ENCODE results near the gene YY1AP1. TPM values are rescaled to one million over a fixed set of nuclear protein-coding genes. Genes with fewer than 3 reads are reported as not detected.

The YY1AP1 gene
- polyA plus RNA-seq, 2 of the 4 experiments (the other 2 are of a cell fraction), result 34.2 to 91.5 TPM

DNA sequence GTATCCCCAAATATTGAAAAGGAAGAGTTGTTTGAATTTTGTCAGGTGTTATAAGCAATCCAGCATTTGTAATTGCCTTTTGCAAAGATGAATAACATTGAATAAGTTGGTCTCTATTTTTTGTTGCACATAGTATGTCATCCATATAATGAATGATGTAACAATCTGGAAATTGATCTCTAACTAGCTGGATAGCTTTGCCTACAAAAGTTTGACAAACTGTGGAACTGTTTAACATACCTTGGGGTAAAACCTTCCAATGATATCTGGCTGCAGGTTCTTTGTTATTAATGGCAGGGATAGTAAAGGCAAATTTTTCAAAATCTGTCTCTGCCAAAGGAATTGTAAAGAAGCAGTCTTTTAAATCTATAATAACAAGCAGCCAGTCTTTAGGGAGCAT, 8.0 kb upstream of the YY1AP1 start (continued):
- TF ChIP-seq, protein P1, sequence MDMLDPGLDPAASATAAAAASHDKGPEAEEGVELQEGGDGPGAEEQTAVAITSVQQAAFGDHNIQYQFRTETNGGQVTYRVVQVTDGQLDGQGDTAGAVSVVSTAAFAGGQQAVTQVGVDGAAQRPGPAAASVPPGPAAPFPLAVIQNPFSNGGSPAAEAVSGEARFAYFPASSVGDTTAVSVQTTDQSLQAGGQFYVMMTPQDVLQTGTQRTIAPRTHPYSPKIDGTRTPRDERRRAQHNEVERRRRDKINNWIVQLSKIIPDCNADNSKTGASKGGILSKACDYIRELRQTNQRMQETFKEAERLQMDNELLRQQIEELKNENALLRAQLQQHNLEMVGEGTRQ (IDR thresholded peaks at IDR 0.05), result no peak
- TF ChIP-seq EHF (CRISPR knock-in tag; IDR thresholded peaks at IDR 0.05), result no peak
- no peak for TF ChIP-seq POLR2A (IDR thresholded peaks at IDR 0.05; ENCODE audit: low read length)
- TF ChIP-seq, protein P2, sequence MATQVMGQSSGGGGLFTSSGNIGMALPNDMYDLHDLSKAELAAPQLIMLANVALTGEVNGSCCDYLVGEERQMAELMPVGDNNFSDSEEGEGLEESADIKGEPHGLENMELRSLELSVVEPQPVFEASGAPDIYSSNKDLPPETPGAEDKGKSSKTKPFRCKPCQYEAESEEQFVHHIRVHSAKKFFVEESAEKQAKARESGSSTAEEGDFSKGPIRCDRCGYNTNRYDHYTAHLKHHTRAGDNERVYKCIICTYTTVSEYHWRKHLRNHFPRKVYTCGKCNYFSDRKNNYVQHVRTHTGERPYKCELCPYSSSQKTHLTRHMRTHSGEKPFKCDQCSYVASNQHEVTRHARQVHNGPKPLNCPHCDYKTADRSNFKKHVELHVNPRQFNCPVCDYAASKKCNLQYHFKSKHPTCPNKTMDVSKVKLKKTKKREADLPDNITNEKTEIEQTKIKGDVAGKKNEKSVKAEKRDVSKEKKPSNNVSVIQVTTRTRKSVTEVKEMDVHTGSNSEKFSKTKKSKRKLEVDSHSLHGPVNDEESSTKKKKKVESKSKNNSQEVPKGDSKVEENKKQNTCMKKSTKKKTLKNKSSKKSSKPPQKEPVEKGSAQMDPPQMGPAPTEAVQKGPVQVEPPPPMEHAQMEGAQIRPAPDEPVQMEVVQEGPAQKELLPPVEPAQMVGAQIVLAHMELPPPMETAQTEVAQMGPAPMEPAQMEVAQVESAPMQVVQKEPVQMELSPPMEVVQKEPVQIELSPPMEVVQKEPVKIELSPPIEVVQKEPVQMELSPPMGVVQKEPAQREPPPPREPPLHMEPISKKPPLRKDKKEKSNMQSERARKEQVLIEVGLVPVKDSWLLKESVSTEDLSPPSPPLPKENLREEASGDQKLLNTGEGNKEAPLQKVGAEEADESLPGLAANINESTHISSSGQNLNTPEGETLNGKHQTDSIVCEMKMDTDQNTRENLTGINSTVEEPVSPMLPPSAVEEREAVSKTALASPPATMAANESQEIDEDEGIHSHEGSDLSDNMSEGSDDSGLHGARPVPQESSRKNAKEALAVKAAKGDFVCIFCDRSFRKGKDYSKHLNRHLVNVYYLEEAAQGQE (IDR thresholded peaks at IDR 0.05), result no peak
- no peak for TF ChIP-seq HOXA7 (CRISPR knock-in tag; IDR thresholded peaks at IDR 0.05)

DNA sequence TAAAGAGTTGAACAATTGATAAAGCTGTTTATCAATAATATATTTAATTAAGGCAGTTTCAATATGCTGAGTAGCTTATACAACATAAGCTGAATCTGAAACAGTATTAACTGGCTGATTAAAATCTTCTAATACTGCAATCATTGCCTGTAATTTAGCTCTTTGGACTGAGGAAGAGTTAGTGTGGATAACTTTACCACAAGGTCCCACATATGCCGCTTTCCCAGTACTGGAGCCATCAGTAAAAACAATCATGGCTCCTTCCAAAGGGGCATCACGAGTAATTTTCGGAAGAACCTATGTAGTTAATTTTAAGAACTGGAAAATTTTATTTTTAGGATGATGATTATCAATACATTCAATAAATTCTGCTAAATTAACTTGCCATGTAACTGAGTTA, 7.0 kb upstream of the YY1AP1 start:
- TF ChIP-seq HOXA7 (CRISPR knock-in tag; IDR thresholded peaks at IDR 0.05), result no peak
- TF ChIP-seq RNF2 (IDR thresholded peaks at IDR 0.05; ENCODE audit: borderline replicate concordance, low read depth), result no peak
- TF ChIP-seq HEYL (CRISPR knock-in tag; IDR thresholded peaks at IDR 0.05), result no peak
- no peak for TF ChIP-seq SMC3 (IDR thresholded peaks at IDR 0.05)
- no peak for TF ChIP-seq CEBPB (IDR thresholded peaks at IDR 0.05)
- no peak for TF ChIP-seq CHD4 (IDR thresholded peaks at IDR 0.05; ENCODE audit: borderline replicate concordance)
- no peak for TF ChIP-seq TFCP2L1 (CRISPR knock-in tag; IDR thresholded peaks at IDR 0.05)
- TF ChIP-seq, protein P3, sequence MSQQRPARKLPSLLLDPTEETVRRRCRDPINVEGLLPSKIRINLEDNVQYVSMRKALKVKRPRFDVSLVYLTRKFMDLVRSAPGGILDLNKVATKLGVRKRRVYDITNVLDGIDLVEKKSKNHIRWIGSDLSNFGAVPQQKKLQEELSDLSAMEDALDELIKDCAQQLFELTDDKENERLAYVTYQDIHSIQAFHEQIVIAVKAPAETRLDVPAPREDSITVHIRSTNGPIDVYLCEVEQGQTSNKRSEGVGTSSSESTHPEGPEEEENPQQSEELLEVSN (IDR thresholded peaks at IDR 0.05; ENCODE audit: borderline replicate concordance, low read depth), result no peak
- TF ChIP-seq POLR2A (IDR thresholded peaks at IDR 0.05; ENCODE audit: low read length), result no peak
- no peak for TF ChIP-seq TP53 (CRISPR knock-in tag; IDR thresholded peaks at IDR 0.05)
- TF ChIP-seq NFE2L2 (conservative IDR thresholded peaks at IDR 0.05; ENCODE audit: low read length), result no peak
- TF ChIP-seq JUN (IDR thresholded peaks at IDR 0.05), result no peak
- TF ChIP-seq EHF (CRISPR knock-in tag; IDR thresholded peaks at IDR 0.05), result no peak
- TF ChIP-seq MAFK (IDR thresholded peaks at IDR 0.05; ENCODE audit: partially characterized antibody), result no peak
- H3K27ac ChIP-seq, result no peak overlapping the region
- no peak overlapping the region for H3K4me3 ChIP-seq
- peaks cover 17% of the 10 kb centered on the region; the same call in 2 of the 3 replicates for H3K4me1 ChIP-seq
- H3K4me2 ChIP-seq, result no peak overlapping the region
- CTCF ChIA-PET, result no interaction called here
- H3K9me3 ChIP-seq, result no peaks in the 10 kb centered on the region
- ATAC-seq (no peak), FAIRE-seq (no peak), DNase-seq (ENCODE audit: low read depth in 1 of 2, low spot score in 1 of 2) (no peak)
- 92% methylated on average over 3 of the region's 3 CpGs for WGBS (ENCODE audit: missing lambda C conversion rate)
- POLR2A ChIA-PET, result no interaction called here

DNA sequence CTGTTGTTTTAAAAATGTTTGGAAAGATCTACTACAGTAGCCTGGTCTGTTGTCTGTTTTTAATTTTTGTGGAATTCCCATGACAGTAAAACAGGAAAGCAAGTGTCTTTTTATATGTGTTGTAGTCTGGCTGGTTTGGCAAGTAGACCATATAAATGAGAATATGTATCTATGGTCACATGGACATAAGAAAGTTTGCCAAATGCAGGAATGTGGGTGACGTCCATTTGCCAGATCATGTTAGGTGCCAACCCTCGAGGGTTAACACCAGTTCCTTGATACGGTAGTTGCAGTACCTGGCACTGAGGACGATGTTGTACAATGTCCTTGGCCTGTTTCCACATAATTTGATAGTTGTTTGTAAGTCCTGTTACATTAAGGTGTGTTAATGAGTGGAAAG, 6.5 kb upstream of the YY1AP1 start:
- POLR2A ChIA-PET, result no interaction called here
- WGBS (ENCODE audit: missing lambda C conversion rate), result 78% methylated on average over 4 of the region's 4 CpGs
- Histone ChIP-seq H3K9me3 (no peaks in the 10 kb centered on the region), H3K4me1 (peaks cover 22% of the 10 kb centered on the region; the same call in 2 of the 3 replicates), H3K4me2 (no peak overlapping the region), H3K27ac (no peak overlapping the region), H3K4me3 (no peak overlapping the region)
- FAIRE-seq (no peak), ATAC-seq (no peak), DNase-seq (ENCODE audit: low read depth in 1 of 2, low spot score in 1 of 2) (no peak)
- TF ChIP-seq ESRRA (IDR thresholded peaks at IDR 0.05; ENCODE audit: borderline replicate concordance, low read length) (no peak), KDM1A (IDR thresholded peaks at IDR 0.05; ENCODE audit: low read depth) (no peak), NPAS2 (CRISPR knock-in tag; IDR thresholded peaks at IDR 0.05; ENCODE audit: borderline replicate concordance) (no peak), EHF (CRISPR knock-in tag; IDR thresholded peaks at IDR 0.05) (no peak), CBX8 (IDR thresholded peaks at IDR 0.05) (no peak), ZC3H11A (IDR thresholded peaks at IDR 0.05) (no peak), HOXA7 (CRISPR knock-in tag; IDR thresholded peaks at IDR 0.05) (no peak), MAZ (IDR thresholded peaks at IDR 0.05; ENCODE audit: borderline replicate concordance, low read depth, low read length) (no peak), RFX5 (IDR thresholded peaks at IDR 0.05) (no peak), RAD21 (conservative IDR thresholded peaks at IDR 0.05 in 1 of 2, IDR thresholded peaks at IDR 0.05 in 1 of 2) (no peak), FOSL2 (IDR thresholded peaks at IDR 0.05) (no peak), FOSL2 (CRISPR knock-in tag; IDR thresholded peaks at IDR 0.05) (no peak)
- TF ChIP-seq, protein P1 (IDR thresholded peaks at IDR 0.05), result no peak
- TF ChIP-seq, protein P4, sequence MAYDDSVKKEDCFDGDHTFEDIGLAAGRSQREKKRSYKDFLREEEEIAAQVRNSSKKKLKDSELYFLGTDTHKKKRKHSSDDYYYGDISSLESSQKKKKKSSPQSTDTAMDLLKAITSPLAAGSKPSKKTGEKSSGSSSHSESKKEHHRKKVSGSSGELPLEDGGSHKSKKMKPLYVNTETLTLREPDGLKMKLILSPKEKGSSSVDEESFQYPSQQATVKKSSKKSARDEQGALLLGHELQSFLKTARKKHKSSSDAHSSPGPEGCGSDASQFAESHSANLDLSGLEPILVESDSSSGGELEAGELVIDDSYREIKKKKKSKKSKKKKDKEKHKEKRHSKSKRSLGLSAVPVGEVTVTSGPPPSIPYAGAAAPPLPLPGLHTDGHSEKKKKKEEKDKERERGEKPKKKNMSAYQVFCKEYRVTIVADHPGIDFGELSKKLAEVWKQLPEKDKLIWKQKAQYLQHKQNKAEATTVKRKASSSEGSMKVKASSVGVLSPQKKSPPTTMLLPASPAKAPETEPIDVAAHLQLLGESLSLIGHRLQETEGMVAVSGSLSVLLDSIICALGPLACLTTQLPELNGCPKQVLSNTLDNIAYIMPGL (CRISPR knock-in tag; IDR thresholded peaks at IDR 0.05; ENCODE audit: borderline replicate concordance), result no peak
- CTCF ChIA-PET, result interaction anchor here (1.0 kb wide), 1 partner anchor 445 kb away, joined by 3 read pairs; no protein-coding TSS in a partner anchor

Measured in A549 (cell line).